B cell (primary cell): ENCODE data around the gene XNDC1N.

Experiments used
- EZH2 ChIP-seq: IDR thresholded peaks from 2 replicates; pipeline ENCODE4 v1.6.1; 2012; ENCODE audit warnings: borderline replicate concordance, low read depth, mild to moderate bottlenecking, moderate library complexity, low read length; ENCODE audit not compliant: insufficient read depth, poor library complexity, severe bottlenecking
- TF ChIP-seq, protein P1 (sequence below): fragments of 200-600 bp; IDR thresholded peaks from one replicate; pipeline ENCODE4 v1.8.0; 2022; ENCODE audit warnings: antibody characterized with exemption, mild to moderate bottlenecking

DNA sequence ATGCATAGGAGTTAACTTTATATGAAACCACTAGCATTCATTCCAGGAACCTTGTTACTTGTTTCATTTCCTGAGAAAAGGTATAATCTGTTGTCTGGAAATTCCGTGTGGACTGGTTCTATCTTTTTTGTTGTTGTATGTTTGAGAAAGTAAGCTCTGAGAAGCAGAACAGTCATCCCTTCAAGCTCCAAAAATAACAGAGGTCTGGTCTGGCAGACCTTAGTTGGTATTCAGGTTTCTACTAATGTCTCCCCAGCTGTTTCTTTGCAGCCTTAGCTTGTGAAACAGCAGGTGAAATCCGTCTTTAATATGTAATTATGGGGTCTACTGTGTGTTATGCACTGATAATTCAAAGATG is 2.8 kb upstream of the XNDC1N start:
- TF ChIP-seq, protein P1, sequence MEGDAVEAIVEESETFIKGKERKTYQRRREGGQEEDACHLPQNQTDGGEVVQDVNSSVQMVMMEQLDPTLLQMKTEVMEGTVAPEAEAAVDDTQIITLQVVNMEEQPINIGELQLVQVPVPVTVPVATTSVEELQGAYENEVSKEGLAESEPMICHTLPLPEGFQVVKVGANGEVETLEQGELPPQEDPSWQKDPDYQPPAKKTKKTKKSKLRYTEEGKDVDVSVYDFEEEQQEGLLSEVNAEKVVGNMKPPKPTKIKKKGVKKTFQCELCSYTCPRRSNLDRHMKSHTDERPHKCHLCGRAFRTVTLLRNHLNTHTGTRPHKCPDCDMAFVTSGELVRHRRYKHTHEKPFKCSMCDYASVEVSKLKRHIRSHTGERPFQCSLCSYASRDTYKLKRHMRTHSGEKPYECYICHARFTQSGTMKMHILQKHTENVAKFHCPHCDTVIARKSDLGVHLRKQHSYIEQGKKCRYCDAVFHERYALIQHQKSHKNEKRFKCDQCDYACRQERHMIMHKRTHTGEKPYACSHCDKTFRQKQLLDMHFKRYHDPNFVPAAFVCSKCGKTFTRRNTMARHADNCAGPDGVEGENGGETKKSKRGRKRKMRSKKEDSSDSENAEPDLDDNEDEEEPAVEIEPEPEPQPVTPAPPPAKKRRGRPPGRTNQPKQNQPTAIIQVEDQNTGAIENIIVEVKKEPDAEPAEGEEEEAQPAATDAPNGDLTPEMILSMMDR = no peak
- no peak for TF ChIP-seq EZH2
